Immature natural killer cell (primary cell): ENCODE measurements around the gene KPNB1. TPM values are rescaled to one million over a fixed set of nuclear protein-coding genes. Genes with fewer than 3 reads are reported as not detected.

Experiments used
- DNase-seq, 3 donors: peaks; one replicate each; pipeline ENCODE4 v3.0.0; 2022; ENCODE audit warnings: mixed read lengths in 1 of 3
- H3K27ac Mint-ChIP-seq, 6 donors: one replicate each; pipeline ENCODE4 v1.8.0; 2020; ENCODE audit warnings: mixed read lengths in 6 of 6, mild to moderate bottlenecking in 5 of 6, inconsistent platforms in 4 of 6, moderate library complexity in 3 of 6
- H3K27me3 Mint-ChIP-seq, 3 donors: one replicate each; pipeline ENCODE4 v1.8.0; 2020 to 2021; ENCODE audit warnings: low read depth in 3 of 3, mild to moderate bottlenecking in 3 of 3, mixed read lengths in 3 of 3, moderate library complexity in 3 of 3, inconsistent platforms in 1 of 3
- H3K36me3 Mint-ChIP-seq, 3 donors: one replicate each; pipeline ENCODE4 v1.8.0; 2020; ENCODE audit warnings: mixed read lengths in 3 of 3, inconsistent platforms in 2 of 3, mild to moderate bottlenecking in 2 of 3
- H3K4me1 Mint-ChIP-seq, 2 donors: one replicate each; pipeline ENCODE4 v1.8.0; 2020; ENCODE audit warnings: inconsistent platforms in 2 of 2, mild to moderate bottlenecking in 2 of 2, mixed read lengths in 2 of 2, moderate library complexity in 1 of 2
- H3K4me3 Mint-ChIP-seq, 5 donors: one replicate each; pipeline ENCODE4 v1.8.0; 2020; ENCODE audit warnings: mild to moderate bottlenecking in 5 of 5, mixed read lengths in 5 of 5, inconsistent platforms in 3 of 5, moderate library complexity in 3 of 5
- H3K9me3 Mint-ChIP-seq, 6 donors: one replicate each; pipeline ENCODE4 v1.8.0; 2020; ENCODE audit warnings: mild to moderate bottlenecking in 6 of 6, mixed read lengths in 6 of 6, inconsistent platforms in 4 of 6, moderate library complexity in 3 of 6
- polyA plus RNA-seq, 3 donors: library from polyadenylated mRNA; unstranded; fragments of 300-500 nt; fragmentation: Illumina TruSeq; gene quantifications; one replicate each; pipeline ENCODE4 v1.2.3, GENCODE V29; 2021

The KPNB1 gene
- polyA plus RNA-seq, 3 donors from 2014 or later: 15.8 to 27.9 (median 17.3) TPM

GRCh38 chr17:47690121-47690520, 40.4 kb downstream of the KPNB1 start:
- Mint-ChIP-seq H3K4me3 (no peak overlapping the region), H3K4me1 (peaks cover 21 to 25% of the 10 kb centered on the region in 2 donors), H3K27me3 (peaks cover 3 to 5% (median 4%) of the 10 kb centered on the region in 3 donors), H3K27ac (no peak overlapping the region), H3K9me3 (no peaks in the 10 kb centered on the region), H3K36me3 (peaks cover 0 to 4% (median 0%) of the 10 kb centered on the region in 3 donors)
- no peak for DNase-seq

DNA sequence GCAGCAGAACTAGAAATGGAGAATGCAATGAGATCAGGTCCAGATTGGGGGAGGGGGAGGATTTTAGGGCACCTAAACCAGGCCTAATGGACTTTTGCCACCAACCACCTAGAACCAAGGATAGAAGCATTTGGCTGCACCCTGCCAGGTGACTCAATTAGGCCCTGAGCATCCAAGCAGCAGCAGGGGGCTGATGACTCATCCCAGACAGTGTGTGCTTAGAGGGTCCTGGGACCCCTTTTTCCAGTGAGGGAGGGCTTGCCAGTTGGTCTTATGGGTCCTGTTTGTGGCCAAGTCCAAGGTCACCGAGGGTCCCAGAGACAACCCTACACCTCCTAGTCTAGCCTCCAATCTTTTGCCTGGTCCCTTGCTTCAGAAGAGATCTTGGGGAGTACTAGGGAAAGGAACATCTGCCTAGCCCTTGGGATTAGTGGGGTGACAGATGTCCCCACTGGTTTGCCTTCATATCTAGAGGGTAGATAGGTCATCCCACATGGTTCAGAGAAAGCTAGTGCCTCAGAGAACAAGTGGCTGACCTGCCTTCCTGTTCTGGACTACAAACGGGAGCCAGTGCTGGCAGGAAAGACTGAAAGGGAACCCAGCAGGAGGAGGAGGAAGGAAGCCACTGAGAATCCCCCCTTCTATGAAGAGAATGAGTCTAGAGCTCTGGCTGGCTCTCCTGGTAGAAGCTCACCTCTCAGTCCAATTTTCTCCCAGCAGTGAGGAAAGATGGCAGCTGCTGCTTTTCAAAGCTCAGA, 42.6 kb downstream of the KPNB1 start:
- Mint-ChIP-seq H3K27ac (peak overlapping the region; percentile 80 to 90 (median 90)), H3K36me3 (no peaks in the 10 kb centered on the region), H3K4me3 (peak overlapping the region; percentile 89 to 97 (median 91)), H3K9me3 (no peaks in the 10 kb centered on the region), H3K4me1 (peaks cover 39% of the 10 kb centered on the region in 2 donors), H3K27me3 (peaks cover 3 to 7% (median 4%) of the 10 kb centered on the region in 3 donors)
- no peak for DNase-seq

GRCh38 chr17:47692895-47693730, 43.4 kb downstream of the KPNB1 start:
- Mint-ChIP-seq H3K4me3 (peak overlapping the region; percentile 89 to 97 (median 91)), H3K27me3 (peaks cover 3 to 7% (median 4%) of the 10 kb centered on the region in 3 donors), H3K27ac (peak overlapping the region; percentile 80 to 90 (median 90)), H3K4me1 (peaks cover 45% of the 10 kb centered on the region in 2 donors), H3K9me3 (no peaks in the 10 kb centered on the region), H3K36me3 (no peaks in the 10 kb centered on the region)
- DNase-seq: no peak

- peak; percentile 60 to 74 (median 63) for DNase-seq
- Mint-ChIP-seq H3K4me3 (peak within 1 kb of the TSS; percentile 89 to 97 (median 91)), H3K9me3 (no peaks in the 10 kb centered on the region), H3K36me3 (no peaks in the 10 kb centered on the region), H3K27ac (peak within 1 kb of the TSS; percentile 80 to 90 (median 90)), H3K27me3 (peaks cover 5 to 11% (median 8%) of the 10 kb centered on the region in 3 donors), H3K4me1 (peaks cover 53% of the 10 kb centered on the region in 2 donors)
Observed at GRCh38 chr17:47693731-47694580, 44.2 kb downstream of the KPNB1 start, which contains the start of gene TBKBP1. TBKBP1 (plus strand) TSS chr17:47694161; CDS start chr17:47696113, 1,952 bp downstream.

- Mint-ChIP-seq H3K9me3 (no peaks in the 10 kb centered on the region), H3K36me3 (no peaks in the 10 kb centered on the region), H3K27ac (peak overlapping the region; percentile 72 to 89 (median 86)), H3K4me1 (peaks cover 61 to 62% of the 10 kb centered on the region in 2 donors), H3K4me3 (peak overlapping the region; percentile 87 to 91 (median 90)), H3K27me3 (peaks cover 5 to 13% (median 12%) of the 10 kb centered on the region in 3 donors)
- DNase-seq: peak in 2 of 3 donors; percentile 43 to 54
Observed at GRCh38 chr17:47694581-47695428, 45.1 kb downstream of the KPNB1 start.

DNA sequence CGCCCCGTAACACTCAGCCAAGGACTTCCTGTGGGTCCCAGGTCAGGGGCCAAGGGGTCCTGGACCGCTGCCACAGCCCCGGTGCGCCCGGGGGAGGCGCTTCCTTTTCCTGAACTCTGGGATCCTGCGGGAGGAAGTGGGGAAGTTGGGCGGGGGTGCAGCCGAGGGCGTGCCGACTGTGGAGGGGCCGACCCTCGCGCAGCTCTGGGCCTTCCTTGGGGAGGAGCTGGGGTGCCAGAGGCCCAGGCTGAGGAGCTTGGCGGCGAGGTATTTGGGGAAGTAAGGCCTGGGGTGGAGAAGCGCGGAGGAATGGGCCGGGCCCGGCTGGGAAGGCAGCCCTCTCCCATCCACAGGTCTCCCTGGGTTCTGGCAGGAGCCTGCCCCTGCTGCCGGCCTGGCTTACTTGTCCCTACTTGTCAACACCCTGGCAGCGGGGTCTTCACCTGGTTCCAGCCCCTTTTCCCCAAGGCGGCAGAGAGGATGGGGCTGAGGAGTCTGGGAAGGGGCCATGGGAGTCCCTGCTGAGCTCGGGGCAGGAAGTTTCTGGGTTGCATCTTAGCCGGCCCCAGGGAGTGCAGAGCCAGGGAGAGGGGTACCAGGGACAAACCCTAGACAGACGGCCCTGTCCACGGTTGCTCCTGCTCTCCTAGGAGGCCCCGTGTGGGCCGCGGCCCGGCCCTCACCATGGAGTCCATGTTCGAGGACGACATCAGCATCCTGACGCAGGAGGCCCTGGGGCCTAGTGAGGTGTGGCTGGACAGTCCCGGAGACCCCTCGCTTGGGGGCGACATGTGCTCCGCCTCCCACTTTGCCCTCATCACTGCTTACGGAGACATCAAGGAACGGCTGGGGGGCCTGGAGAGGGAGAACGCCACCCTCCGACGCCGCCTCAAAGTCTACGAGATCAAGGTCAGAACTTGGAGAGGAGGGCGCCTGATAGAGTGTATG, 46.0 kb downstream of the KPNB1 start:
- Mint-ChIP-seq H3K27ac (peak overlapping the region; percentile 72 to 89 (median 86)), H3K4me3 (peak overlapping the region; percentile 87 to 91 (median 90)), H3K27me3 (peaks cover 7 to 21% (median 20%) of the 10 kb centered on the region in 3 donors), H3K4me1 (peaks cover 67% of the 10 kb centered on the region in 2 donors), H3K36me3 (no peaks in the 10 kb centered on the region), H3K9me3 (no peaks in the 10 kb centered on the region)
- no peak for DNase-seq

DNA sequence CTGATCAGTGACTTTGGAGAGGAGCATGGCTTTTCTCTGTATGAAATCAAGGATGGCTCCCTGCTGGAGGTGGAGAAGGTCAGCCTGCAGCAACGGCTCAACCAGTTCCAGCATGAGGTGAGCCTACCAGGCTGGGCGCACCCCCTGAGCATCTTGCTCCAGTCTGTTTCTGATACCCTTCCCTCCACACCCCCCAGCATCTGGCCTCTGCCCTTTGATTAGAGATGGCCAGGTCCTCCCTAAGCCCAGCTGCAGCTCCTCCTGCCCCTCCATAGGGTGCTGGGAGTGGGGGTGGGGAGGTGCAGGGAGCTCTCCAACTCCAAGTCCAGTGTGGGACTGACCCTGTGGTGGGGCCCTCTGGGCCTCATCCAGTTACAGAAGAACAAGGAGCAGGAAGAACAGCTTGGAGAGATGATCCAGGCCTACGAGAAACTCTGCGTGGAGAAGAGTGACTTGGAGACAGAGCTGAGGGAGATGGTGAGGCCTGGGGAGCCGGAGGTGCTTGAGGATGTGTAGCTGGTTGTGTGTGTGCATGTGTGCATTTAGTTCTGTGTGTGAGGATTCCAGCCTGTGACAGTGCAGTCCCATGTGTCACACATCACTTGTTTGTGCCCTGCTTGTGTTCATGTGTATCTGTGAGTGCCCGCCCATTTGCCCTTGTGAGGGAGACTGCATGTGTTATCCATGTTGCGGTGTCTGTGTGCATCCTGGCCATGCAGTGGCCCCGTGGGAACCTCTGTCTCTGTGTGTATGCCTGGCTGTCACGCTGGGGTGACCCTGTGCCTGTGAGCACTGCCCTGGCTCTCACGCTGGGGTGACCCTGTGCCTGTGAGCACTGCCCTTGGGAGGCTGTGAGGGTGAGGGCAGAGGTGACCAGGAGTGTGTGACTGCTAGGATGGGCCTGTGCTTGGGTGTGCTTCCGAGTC, 47.3 kb downstream of the KPNB1 start:
- no peak for DNase-seq
- H3K4me1 Mint-ChIP-seq: peaks cover 75 to 76% of the 10 kb centered on the region in 2 donors
- H3K27me3 Mint-ChIP-seq: peaks cover 11 to 31% (median 29%) of the 10 kb centered on the region in 3 donors
- no peaks in the 10 kb centered on the region for H3K36me3 Mint-ChIP-seq
- peak overlapping the region; percentile 38 to 90 (median 64) for H3K4me3 Mint-ChIP-seq
- peak overlapping the region; percentile 73 to 93 (median 80) for H3K27ac Mint-ChIP-seq
- no peaks in the 10 kb centered on the region for H3K9me3 Mint-ChIP-seq

DNA sequence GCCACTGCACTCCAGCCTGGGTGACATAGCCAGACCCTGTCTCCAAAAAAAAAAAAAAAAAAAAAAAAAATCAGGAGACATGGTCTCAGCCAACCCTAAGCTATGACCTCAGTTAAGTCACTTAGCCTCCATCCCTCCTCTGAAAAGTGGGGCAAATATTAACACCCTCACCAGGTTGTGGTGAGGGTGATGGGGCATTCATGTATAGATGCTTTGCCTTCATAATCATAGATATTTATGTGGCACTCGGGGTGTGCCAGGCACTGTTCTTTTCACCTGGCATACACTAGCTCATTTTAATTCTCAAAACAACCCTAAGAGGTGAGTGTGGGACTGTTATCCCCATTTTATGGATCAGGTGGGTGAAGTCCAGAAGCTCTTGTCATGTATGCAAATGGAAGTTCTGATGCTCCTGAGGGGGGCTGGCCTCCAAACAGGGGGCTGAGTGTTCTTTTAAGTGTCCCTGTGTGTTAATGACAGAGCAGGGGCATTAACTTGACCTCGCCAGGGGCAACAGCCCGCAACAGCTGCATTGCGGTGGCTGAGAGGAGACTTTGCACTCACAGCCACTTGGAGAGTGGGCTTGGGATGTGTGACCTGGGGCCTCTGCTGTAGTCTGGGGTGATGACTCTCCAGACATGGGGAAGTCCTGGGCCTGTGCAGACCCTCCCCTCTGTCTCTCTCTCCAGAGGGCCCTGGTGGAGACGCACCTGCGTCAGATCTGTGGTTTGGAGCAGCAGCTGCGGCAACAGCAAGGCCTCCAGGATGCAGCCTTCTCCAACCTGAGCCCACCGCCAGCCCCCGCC, 48.4 kb downstream of the KPNB1 start:
- no peaks in the 10 kb centered on the region for H3K36me3 Mint-ChIP-seq
- H3K9me3 Mint-ChIP-seq: no peaks in the 10 kb centered on the region
- H3K4me3 Mint-ChIP-seq: peak overlapping the region; percentile 89 to 99 (median 91)
- peak overlapping the region; percentile 70 to 99 (median 93) for H3K27ac Mint-ChIP-seq
- DNase-seq: peak in 1 of 3 donors; percentile 48
- H3K27me3 Mint-ChIP-seq: peaks cover 14 to 41% (median 39%) of the 10 kb centered on the region in 3 donors
- H3K4me1 Mint-ChIP-seq: peaks cover 73 to 74% of the 10 kb centered on the region in 2 donors

GRCh38 chr17:47698749-47699535, 49.2 kb downstream of the KPNB1 start:
- H3K4me3 Mint-ChIP-seq: peak overlapping the region; percentile 89 to 99 (median 91)
- peak overlapping the region; percentile 60 to 99 (median 94) for H3K27ac Mint-ChIP-seq
- no peaks in the 10 kb centered on the region for H3K36me3 Mint-ChIP-seq
- peak; percentile 77 to 83 (median 78) for DNase-seq
- no peaks in the 10 kb centered on the region for H3K9me3 Mint-ChIP-seq
- H3K4me1 Mint-ChIP-seq: peaks cover 77% of the 10 kb centered on the region in 2 donors
- H3K27me3 Mint-ChIP-seq: peaks cover 18 to 46% (median 42%) of the 10 kb centered on the region in 3 donors

DNA sequence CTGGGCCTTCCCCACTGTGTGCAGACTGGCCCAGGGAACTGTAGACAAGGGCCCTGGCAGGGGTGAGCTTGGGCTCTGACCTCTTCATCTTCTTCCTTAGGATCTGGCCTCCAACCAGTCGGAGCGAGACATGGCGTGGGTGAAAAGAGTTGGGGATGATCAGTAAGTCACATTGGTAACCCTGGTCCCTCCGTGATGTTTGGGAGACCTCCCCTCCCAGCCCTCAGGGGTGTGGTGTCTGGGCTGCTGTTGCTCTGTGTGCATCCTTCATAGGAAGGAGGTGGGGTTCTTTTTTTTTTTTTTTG, 49.8 kb downstream of the KPNB1 start:
- Mint-ChIP-seq H3K27me3 (peaks cover 18 to 46% (median 46%) of the 10 kb centered on the region in 3 donors), H3K27ac (peak overlapping the region; percentile 92 to 99 (median 94)), H3K4me1 (peaks cover 82 to 83% of the 10 kb centered on the region in 2 donors), H3K4me3 (peak overlapping the region; percentile 89 to 99 (median 91)), H3K9me3 (no peaks in the 10 kb centered on the region), H3K36me3 (no peaks in the 10 kb centered on the region)
- DNase-seq: no peak
